Stimulated activated effector memory CD8-positive, alpha-beta T cell treated with anti-CD3 and anti-CD28 coated beads, Interleukin-12 subunit alpha, Interleukin-12 subunit beta, amount 100 ng/mL, for 72 hours (primary cell): ENCODE measurements around the gene TMEM9.
"Not testable (repeated sequence)": the region's sequence is repeated elsewhere in the genome, so short reads cannot be mapped to it uniquely, and the experiment has no call there.

Experiments
- ATAC-seq: fragments of 150-1000 bp; cut with Tn5 transposase; 2 replicates; pipeline ENCODE4 v1.10.0; 2021
- DNase-seq, 2 donors: peaks; one replicate each; pipeline ENCODE4 v3.0.0; 2021 to 2022; ENCODE audit warnings: low spot score in 2 of 2
- H3K27ac Mint-ChIP-seq: one replicate; pipeline ENCODE4 v1.8.0; 2022; ENCODE audit warnings: mild to moderate bottlenecking, mixed read lengths
- H3K36me3 Mint-ChIP-seq: one replicate; pipeline ENCODE4 v1.8.0; 2022; ENCODE audit warnings: mild to moderate bottlenecking, mixed read lengths
- H3K4me1 Mint-ChIP-seq: one replicate; pipeline ENCODE4 v1.8.0; 2022; ENCODE audit warnings: mixed read lengths
- H3K4me3 Mint-ChIP-seq: one replicate; pipeline ENCODE4 v1.8.0; 2022; ENCODE audit warnings: mild to moderate bottlenecking, mixed read lengths
- H3K9me3 Mint-ChIP-seq: one replicate; pipeline ENCODE4 v1.8.0; 2022; ENCODE audit warnings: mixed read lengths

TMEM9 gene

GRCh38 chr1:201164645-201165044, 10.4 kb upstream of the TMEM9 start:
- no peaks in the 10 kb centered on the region for H3K36me3 Mint-ChIP-seq
- no peak overlapping the region for H3K27ac Mint-ChIP-seq
- no peak overlapping the region for H3K4me3 Mint-ChIP-seq
- ATAC-seq (no peak), DNase-seq (no peak)
- H3K9me3 Mint-ChIP-seq: no peaks in the 10 kb centered on the region
- H3K4me1 Mint-ChIP-seq: no peaks in the 10 kb centered on the region

GRCh38 chr1:201163707-201164106, 9.4 kb upstream of the TMEM9 start:
- DNase-seq (no peak), ATAC-seq (no peak)
- H3K9me3 Mint-ChIP-seq: no peaks in the 10 kb centered on the region
- no peak overlapping the region for H3K4me3 Mint-ChIP-seq
- H3K4me1 Mint-ChIP-seq: no peaks in the 10 kb centered on the region
- no peak overlapping the region for H3K27ac Mint-ChIP-seq
- H3K36me3 Mint-ChIP-seq: no peaks in the 10 kb centered on the region

- not testable (repeated sequence) for H3K4me1 Mint-ChIP-seq, H3K36me3 Mint-ChIP-seq, DNase-seq, H3K4me3 Mint-ChIP-seq, H3K27ac Mint-ChIP-seq, H3K9me3 Mint-ChIP-seq, ATAC-seq
These were observed 8.8 kb upstream of the TMEM9 start for GRCh38 chr1:201163036-201163435.

GRCh38 chr1:201157949-201158348, 3.7 kb upstream of the TMEM9 start:
- H3K9me3 Mint-ChIP-seq: no peaks in the 10 kb centered on the region
- no peak overlapping the region for H3K27ac Mint-ChIP-seq
- H3K4me3 Mint-ChIP-seq: no peak overlapping the region
- H3K36me3 Mint-ChIP-seq: peaks cover 7% of the 10 kb centered on the region
- ATAC-seq: no peak
- DNase-seq: no peak
- peaks cover 16% of the 10 kb centered on the region for H3K4me1 Mint-ChIP-seq

GRCh38 chr1:201156819-201157218, 2.5 kb upstream of the TMEM9 start:
- Mint-ChIP-seq H3K4me1 (peaks cover 16% of the 10 kb centered on the region), H3K27ac (no peak overlapping the region), H3K36me3 (peaks cover 7% of the 10 kb centered on the region), H3K4me3 (no peak overlapping the region), H3K9me3 (no peaks in the 10 kb centered on the region)
- no peak for ATAC-seq
- DNase-seq: no peak

GRCh38 chr1:201156346-201156745, 2.1 kb upstream of the TMEM9 start:
- Mint-ChIP-seq H3K36me3 (peaks cover 7% of the 10 kb centered on the region), H3K27ac (no peak overlapping the region)
- no peak for DNase-seq

GRCh38 chr1:201155354-201155753, 1.1 kb upstream of the TMEM9 start:
- peaks cover 14% of the 10 kb centered on the region for H3K36me3 Mint-ChIP-seq
- no peaks in the 10 kb centered on the region for H3K9me3 Mint-ChIP-seq
- DNase-seq (no peak), ATAC-seq (no peak)
- no peak overlapping the region for H3K4me3 Mint-ChIP-seq
- H3K4me1 Mint-ChIP-seq: peaks cover 16% of the 10 kb centered on the region
- no peak overlapping the region for H3K27ac Mint-ChIP-seq

More at GRCh38 chr1:201156346-201156745, 2.1 kb upstream of the TMEM9 start:
- ATAC-seq: no peak
- Mint-ChIP-seq H3K4me1 (peaks cover 16% of the 10 kb centered on the region), H3K4me3 (no peak overlapping the region), H3K9me3 (no peaks in the 10 kb centered on the region)

GRCh38 chr1:201153474-201154388, 543 bp downstream of the TMEM9 start:
- H3K27ac Mint-ChIP-seq: peak overlapping the region; percentile 88
- peak overlapping the region; percentile 83 for H3K4me3 Mint-ChIP-seq
- no peaks in the 10 kb centered on the region for H3K9me3 Mint-ChIP-seq
- ATAC-seq: peak; percentile 86
- no peak for DNase-seq
- H3K36me3 Mint-ChIP-seq: peaks cover 20% of the 10 kb centered on the region
- H3K4me1 Mint-ChIP-seq: peaks cover 16% of the 10 kb centered on the region

GRCh38 chr1:201149400-201149799, 4.9 kb downstream of the TMEM9 start:
- H3K27ac Mint-ChIP-seq: no peak overlapping the region
- H3K4me3 Mint-ChIP-seq: no peak overlapping the region
- H3K36me3 Mint-ChIP-seq: peaks cover 33% of the 10 kb centered on the region
- ATAC-seq: no peak
- no peak for DNase-seq
- peaks cover 15% of the 10 kb centered on the region for H3K4me1 Mint-ChIP-seq
- no peaks in the 10 kb centered on the region for H3K9me3 Mint-ChIP-seq

GRCh38 chr1:201147396-201148015, 6.8 kb downstream of the TMEM9 start:
- no peak for ATAC-seq
- H3K9me3 Mint-ChIP-seq: no peaks in the 10 kb centered on the region
- H3K4me1 Mint-ChIP-seq: peaks cover 6% of the 10 kb centered on the region
- no peak overlapping the region for H3K27ac Mint-ChIP-seq
- peaks cover 43% of the 10 kb centered on the region for H3K36me3 Mint-ChIP-seq
- H3K4me3 Mint-ChIP-seq: no peak overlapping the region
- DNase-seq: no peak

GRCh38 chr1:201146626-201147390, 7.5 kb downstream of the TMEM9 start:
- Mint-ChIP-seq H3K36me3 (peaks cover 43% of the 10 kb centered on the region), H3K4me1 (peaks cover 6% of the 10 kb centered on the region), H3K27ac (no peak overlapping the region), H3K9me3 (no peaks in the 10 kb centered on the region), H3K4me3 (no peak overlapping the region)
- ATAC-seq (no peak), DNase-seq (no peak)

- no peak for ATAC-seq
- H3K4me3 Mint-ChIP-seq: no peak overlapping the region
- H3K27ac Mint-ChIP-seq: no peak overlapping the region
- DNase-seq: no peak
- H3K9me3 Mint-ChIP-seq: no peaks in the 10 kb centered on the region
- peaks cover 41% of the 10 kb centered on the region for H3K36me3 Mint-ChIP-seq
- peaks cover 6% of the 10 kb centered on the region for H3K4me1 Mint-ChIP-seq
These were observed 8.5 kb downstream of the TMEM9 start for GRCh38 chr1:201145816-201146215.

- Mint-ChIP-seq H3K36me3 (peaks cover 42% of the 10 kb centered on the region), H3K9me3 (no peaks in the 10 kb centered on the region), H3K4me3 (no peak overlapping the region), H3K27ac (no peak overlapping the region), H3K4me1 (peaks cover 6% of the 10 kb centered on the region)
- DNase-seq (no peak), ATAC-seq (no peak)
These were observed 9.1 kb downstream of the TMEM9 start for GRCh38 chr1:201145132-201145531.

GRCh38 chr1:201144701-201145100, 9.6 kb downstream of the TMEM9 start:
- ATAC-seq: no peak
- no peak for DNase-seq
- Mint-ChIP-seq H3K4me3 (no peak overlapping the region), H3K4me1 (peaks cover 6% of the 10 kb centered on the region), H3K27ac (no peak overlapping the region), H3K9me3 (no peaks in the 10 kb centered on the region), H3K36me3 (peaks cover 42% of the 10 kb centered on the region)
